NCI-H524 (cell line): Measurements from ENCODE around the gene DLEC1.

ENCODE experiments used
- DNase-seq, 2 experiments: peaks; one replicate each; lab custom pipeline; 2025; lab: John Stamatoyannopoulos, UW

DLEC1 gene

DNA sequence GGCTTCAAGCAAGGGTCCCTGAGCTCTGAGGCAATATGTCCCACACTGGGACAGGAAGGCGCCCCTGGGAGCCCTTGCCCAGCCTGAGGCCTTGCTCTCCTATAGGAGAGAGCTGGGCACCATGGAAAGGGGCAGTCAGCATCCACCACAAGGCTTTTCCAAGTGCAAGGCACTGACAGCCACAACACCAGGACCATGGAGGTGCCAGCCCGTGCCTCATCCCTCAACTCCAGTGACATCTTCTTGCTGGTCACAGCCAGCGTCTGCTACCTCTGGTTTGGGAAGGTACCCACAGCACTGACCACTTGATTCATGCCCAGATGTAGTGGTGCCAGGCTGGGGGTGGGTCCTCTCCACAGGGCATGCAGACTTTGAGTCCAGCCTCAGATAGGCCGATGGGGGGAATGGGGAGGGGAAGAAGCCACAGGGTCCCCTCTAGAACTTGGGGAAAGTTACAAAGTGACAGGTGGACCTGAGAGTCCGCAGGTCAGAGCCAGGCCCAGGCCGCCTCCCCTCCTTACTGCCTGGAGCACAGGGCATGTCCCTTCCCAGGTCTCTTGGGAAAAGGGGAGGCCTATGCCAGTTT is 36.6 kb upstream of the DLEC1 start:
- no peak for DNase-seq

- DNase-seq, result no peak
Observed at GRCh38 chr3:38002940-38003339, 36.1 kb upstream of the DLEC1 start.

DNA sequence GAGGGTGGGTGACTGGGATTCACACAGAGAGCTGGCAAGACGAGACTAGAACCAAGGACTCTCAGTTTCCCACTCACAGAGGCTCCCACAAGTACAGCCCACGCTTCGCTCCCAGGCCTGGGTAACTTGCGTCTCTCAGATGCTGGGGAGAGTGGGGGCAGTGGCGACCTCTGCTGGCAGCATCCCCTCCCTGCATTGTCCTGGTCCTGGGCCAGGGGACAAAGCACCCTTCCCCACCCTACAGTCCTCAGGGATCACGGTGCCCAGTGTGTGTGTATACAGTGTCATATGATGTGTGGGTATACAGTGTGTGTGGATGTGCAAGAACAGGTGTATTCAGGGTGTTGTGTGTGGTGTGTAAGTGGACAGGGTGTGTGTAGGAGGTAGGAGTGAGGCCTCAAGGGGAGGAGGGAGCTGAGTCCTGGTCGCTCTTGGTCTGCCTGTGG is 35.6 kb upstream of the DLEC1 start:
- peak; percentile 30 to 50 for DNase-seq

- no peak for DNase-seq
Observed at GRCh38 chr3:38003817-38004414, 35.1 kb upstream of the DLEC1 start.

GRCh38 chr3:38004415-38005075 is 34.5 kb upstream of the DLEC1 start:
- peak; percentile 75 to 79 for DNase-seq

GRCh38 chr3:38005076-38006020 is 33.7 kb upstream of the DLEC1 start:
- no peak for DNase-seq

DNA sequence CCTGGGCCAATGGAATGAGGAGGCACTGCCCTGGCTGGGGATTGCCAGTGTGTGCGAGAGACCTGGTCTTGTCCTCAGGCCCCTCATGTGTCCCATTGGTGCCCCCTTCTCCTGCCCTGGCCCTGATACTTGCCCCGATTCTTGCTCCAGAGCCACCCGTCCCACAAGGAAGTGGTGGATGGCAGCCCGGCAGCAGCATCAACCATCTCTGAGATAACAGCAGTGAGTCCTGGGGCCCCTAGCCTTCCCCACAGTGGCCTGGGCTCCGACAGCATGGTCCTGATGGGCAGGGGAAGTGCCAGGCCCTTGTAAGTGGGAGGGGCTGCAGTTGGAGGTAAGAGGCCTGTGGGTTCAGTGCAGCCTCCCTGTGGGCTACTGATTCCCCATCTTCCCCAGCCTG is 33.0 kb upstream of the DLEC1 start:
- no peak for DNase-seq

GRCh38 chr3:38006445-38006995 is 32.5 kb upstream of the DLEC1 start:
- DNase-seq, result no peak

- no peak for DNase-seq
Observed at GRCh38 chr3:38007754-38008090, 31.3 kb upstream of the DLEC1 start.

DNA sequence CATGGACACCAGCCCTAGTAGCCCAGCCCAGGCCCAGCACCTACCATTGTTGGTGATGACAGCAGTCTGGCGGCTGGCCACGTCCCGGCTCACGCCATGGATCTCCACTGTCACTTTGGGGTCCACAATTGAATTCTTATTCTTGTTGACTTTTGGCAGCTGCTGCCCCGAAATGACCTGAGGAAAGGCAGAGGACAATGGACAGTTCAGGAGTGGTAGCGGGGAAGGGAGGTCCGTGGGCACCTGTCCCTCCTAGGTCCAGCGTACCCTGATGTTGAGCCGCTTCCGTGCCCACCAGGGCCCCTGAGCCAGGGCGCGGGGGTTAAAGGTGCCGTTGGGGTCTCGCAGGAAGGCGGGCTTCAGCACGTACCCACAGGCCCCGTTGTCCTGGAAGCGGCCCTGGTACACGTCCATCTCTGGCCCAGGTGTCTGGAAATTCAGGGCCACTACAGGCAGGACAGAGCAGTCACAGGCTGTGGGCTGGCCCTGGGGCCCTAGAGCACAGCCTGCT is 30.8 kb upstream of the DLEC1 start:
- DNase-seq, result no peak

DNA sequence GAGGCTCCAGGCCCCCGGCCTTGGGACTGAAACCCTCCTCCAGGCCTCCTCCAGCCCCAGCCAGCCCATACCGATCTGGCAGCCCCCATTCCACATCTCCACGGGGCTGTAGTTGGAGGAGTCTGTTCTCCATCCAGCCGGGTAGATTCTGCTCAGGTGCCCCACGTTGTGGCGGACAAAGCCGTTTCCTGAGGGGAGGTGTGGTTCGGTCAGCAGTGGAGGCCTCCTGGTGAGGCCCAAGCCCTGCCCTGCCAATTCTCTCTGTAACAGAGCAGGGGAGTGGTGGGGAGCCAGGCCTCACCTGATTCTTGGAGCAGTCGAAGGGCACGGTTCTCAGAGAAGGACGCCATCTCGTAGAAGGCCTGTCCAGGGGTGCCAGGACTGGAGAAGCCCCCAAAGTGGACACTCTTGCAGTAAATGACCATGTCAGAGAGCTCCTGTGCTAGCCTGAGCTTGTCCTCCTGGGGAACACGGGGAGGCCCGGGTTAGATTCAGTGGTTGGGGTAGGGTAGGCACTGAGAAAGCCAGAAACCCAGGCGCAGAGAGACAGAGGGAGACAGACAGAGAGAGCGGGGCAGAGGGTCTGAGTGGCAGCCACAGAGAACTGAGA is 29.9 kb upstream of the DLEC1 start:
- no peak for DNase-seq

- no peak for DNase-seq
Observed at GRCh38 chr3:38009807-38010591, 29.0 kb upstream of the DLEC1 start.

DNA sequence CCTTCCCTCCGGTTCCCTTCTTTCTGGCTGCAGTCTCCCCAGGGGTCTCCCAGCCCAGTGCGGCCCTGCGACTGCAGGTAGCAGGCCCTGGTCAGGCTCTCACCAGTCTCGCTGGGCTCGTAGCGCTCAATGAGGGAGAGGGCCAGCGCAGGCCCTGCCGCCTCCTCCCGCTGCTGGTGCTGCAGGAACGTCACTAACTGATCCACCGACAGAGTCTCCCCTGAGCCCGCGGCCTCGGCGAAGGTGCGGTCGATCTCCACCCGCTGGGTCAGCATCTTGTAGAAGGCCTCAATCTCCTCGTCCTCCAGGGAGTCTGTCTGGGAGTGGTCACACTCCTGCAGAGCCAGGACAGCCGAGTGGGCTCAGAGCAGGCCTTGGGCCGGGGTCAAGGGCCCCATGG is 27.9 kb upstream of the DLEC1 start:
- no peak for DNase-seq

DNA sequence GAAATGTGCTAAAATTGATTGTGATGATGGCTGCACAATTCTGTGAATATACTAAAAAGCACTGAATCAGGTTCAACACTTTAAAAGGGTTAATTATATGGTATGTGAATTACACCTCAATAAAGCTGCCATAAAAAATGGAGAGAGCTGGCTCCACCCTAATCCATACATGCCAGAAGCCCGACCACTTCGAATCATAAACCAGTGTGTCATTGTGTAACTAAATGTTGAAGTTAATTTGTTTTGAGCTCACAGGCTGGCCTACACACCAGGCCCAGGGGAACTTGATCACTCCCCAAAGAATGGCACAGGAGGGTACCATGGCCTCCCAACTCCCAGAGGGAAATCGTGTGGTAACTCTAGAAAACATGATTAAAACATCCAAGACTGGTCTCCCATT is 23.5 kb upstream of the DLEC1 start:
- DNase-seq, result no peak

DNA sequence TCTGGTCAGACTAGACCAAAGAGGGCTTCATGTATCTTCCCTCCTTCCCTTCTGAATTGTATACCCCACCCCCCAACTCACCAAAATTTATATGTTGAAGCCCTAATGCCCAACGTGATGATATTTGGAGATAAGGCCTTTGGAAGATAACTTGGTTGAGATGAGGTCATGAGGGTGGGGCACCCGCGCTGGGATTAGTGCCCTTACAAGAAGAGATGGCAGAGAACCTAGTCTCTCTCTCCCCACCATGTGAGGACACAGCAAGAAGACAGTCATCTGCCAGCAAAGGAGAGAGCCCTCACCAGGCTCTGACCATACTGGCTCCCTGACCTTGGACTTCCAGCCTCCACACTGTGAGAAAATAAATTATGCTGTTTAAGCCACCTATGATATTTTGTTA is 23.0 kb upstream of the DLEC1 start:
- no peak for DNase-seq

- no peak for DNase-seq
Observed at GRCh38 chr3:38016410-38016809, 22.6 kb upstream of the DLEC1 start.

GRCh38 chr3:38016847-38017444 is 22.1 kb upstream of the DLEC1 start:
- no peak for DNase-seq

GRCh38 chr3:38017445-38018295 is 21.3 kb upstream of the DLEC1 start:
- DNase-seq, result peak in 1 of 2 experiments; percentile 51
